Measurements from ENCODE around the gene DNAJC12.

- TF ChIP-seq, protein P1, sequence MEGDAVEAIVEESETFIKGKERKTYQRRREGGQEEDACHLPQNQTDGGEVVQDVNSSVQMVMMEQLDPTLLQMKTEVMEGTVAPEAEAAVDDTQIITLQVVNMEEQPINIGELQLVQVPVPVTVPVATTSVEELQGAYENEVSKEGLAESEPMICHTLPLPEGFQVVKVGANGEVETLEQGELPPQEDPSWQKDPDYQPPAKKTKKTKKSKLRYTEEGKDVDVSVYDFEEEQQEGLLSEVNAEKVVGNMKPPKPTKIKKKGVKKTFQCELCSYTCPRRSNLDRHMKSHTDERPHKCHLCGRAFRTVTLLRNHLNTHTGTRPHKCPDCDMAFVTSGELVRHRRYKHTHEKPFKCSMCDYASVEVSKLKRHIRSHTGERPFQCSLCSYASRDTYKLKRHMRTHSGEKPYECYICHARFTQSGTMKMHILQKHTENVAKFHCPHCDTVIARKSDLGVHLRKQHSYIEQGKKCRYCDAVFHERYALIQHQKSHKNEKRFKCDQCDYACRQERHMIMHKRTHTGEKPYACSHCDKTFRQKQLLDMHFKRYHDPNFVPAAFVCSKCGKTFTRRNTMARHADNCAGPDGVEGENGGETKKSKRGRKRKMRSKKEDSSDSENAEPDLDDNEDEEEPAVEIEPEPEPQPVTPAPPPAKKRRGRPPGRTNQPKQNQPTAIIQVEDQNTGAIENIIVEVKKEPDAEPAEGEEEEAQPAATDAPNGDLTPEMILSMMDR (IDR thresholded peaks at IDR 0.05), result no peak
- no peak for TF ChIP-seq EZH2 (IDR thresholded peaks at IDR 0.05; ENCODE audit: borderline replicate concordance, insufficient read depth, low read depth, low read length, poor library complexity, severe bottlenecking)
Observed at GRCh38 chr10:67771200-67771599, 66.8 kb downstream of the DNAJC12 start.
